HUES6 (cell line): ENCODE data around the gene PGLYRP4.
"Not testable (repeated sequence)": the region's sequence is repeated elsewhere in the genome, so short reads cannot be mapped to it uniquely, and the experiment has no call there.

Source experiments
- H3K27ac ChIP-seq: 2 replicates; pipeline ENCODE4 v1.7.0; 2013; ENCODE audit warnings: low read depth, mild to moderate bottlenecking, low read length, inconsistent platforms
- H3K27me3 ChIP-seq: 2 replicates; pipeline ENCODE4 v1.6.1; 2013; ENCODE audit warnings: low read length; ENCODE audit not compliant: control insufficient read depth, insufficient read depth
- H3K36me3 ChIP-seq: 2 replicates; pipeline ENCODE4 v1.6.1; 2013; ENCODE audit warnings: low read length; ENCODE audit not compliant: control insufficient read depth, insufficient read depth
- H3K4me1 ChIP-seq: 2 replicates; pipeline ENCODE4 v1.6.1; 2013; ENCODE audit warnings: low read length; ENCODE audit not compliant: control insufficient read depth, insufficient read depth
- H3K4me3 ChIP-seq: 2 replicates; pipeline ENCODE4 v1.5.1; 2013; ENCODE audit warnings: low read depth, low read length
- H3K9ac ChIP-seq: one replicate; pipeline ENCODE4 v1.6.1; 2013; ENCODE audit warnings: mild to moderate bottlenecking, low read length
- H3K9me3 ChIP-seq: 2 replicates; pipeline ENCODE4 v1.6.1; 2013; ENCODE audit warnings: low read depth, low read length; ENCODE audit not compliant: control insufficient read depth, insufficient read depth

Gene PGLYRP4

DNA sequence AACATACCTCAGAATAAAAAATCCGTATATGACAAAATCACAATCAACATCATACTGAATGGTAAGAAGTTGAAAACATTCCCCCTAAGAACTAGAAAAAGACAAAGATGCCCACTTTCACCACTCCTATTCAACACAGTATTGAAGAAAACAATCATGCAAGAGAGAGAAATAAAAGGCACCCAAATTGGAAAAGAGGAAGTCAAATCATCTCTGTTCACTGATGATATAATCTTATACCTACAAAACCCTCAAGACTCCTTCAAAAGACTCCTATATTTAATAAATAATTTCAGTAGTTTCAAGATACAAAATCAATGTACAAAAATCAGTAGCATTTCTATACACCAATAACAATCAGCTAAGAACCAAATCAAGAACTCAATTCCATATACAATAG is 14.7 kb downstream of the PGLYRP4 start:
- no peak overlapping the region for H3K27ac ChIP-seq
- H3K9me3 ChIP-seq: peaks cover 3% of the 10 kb centered on the region; the same call in 1 of the 2 replicates
- H3K4me3 ChIP-seq: no peak overlapping the region
- no peak overlapping the region for H3K9ac ChIP-seq
- no peaks in the 10 kb centered on the region for H3K4me1 ChIP-seq
- peaks cover 5% of the 10 kb centered on the region; the same call in 1 of the 2 replicates for H3K27me3 ChIP-seq
- H3K36me3 ChIP-seq: no peaks in the 10 kb centered on the region

DNA sequence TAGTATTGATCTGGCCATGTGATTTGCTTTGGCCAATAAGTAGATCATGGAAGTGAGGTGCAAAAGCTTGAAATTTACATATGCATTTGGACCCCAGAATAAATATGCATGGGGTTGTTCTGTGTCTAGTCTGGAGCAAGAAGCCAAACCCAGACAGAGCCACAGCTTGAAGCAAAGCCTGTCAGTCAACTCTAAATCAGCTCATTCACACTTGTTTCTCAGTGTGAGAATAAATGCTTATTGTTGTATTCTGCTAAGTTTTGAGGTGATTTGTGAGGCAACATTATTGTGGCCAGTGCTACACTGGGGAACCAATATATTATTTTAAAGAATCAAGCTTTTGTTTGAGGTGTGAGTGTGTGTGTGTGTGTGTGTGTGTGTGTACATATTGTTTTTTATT is 23.7 kb downstream of the PGLYRP4 start:
- no peak overlapping the region for H3K9ac ChIP-seq
- H3K27me3 ChIP-seq: no peaks in the 10 kb centered on the region
- H3K4me1 ChIP-seq: no peaks in the 10 kb centered on the region; the same call in 1 of the 2 replicates
- H3K9me3 ChIP-seq: peaks cover 46% of the 10 kb centered on the region
- no peak overlapping the region for H3K4me3 ChIP-seq
- H3K36me3 ChIP-seq: no peaks in the 10 kb centered on the region
- no peak overlapping the region for H3K27ac ChIP-seq

DNA sequence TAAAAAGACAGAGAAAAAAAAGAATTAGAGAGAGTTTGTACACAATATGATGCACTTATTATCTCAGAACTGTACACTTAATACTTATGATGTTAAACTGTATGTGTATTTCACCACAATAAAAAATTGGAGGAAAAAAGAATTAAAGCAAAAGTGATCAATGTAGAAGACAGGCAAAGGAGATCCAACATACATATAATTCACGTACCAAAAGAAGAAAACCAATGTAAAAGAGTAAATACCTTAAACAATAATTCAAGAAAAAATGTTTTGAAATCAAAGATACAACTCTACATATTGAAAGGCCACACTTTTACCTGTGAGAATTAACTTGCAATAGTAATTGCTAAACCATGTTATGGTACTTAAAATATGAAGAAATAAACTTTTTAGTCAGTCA is 26.1 kb downstream of the PGLYRP4 start:
- no peak overlapping the region for H3K27ac ChIP-seq
- no peaks in the 10 kb centered on the region; the same call in 1 of the 2 replicates for H3K4me1 ChIP-seq
- no peaks in the 10 kb centered on the region for H3K27me3 ChIP-seq
- no peaks in the 10 kb centered on the region for H3K36me3 ChIP-seq
- no peak overlapping the region for H3K9ac ChIP-seq
- no peak overlapping the region for H3K4me3 ChIP-seq
- peaks cover 39% of the 10 kb centered on the region for H3K9me3 ChIP-seq

GRCh38 chr1:153318145-153318544 is 30.5 kb downstream of the PGLYRP4 start:
- H3K9me3 ChIP-seq: peaks cover 20% of the 10 kb centered on the region
- not testable (repeated sequence) for H3K4me1 ChIP-seq, H3K4me3 ChIP-seq, H3K36me3 ChIP-seq, H3K9ac ChIP-seq, H3K27me3 ChIP-seq, H3K27ac ChIP-seq

DNA sequence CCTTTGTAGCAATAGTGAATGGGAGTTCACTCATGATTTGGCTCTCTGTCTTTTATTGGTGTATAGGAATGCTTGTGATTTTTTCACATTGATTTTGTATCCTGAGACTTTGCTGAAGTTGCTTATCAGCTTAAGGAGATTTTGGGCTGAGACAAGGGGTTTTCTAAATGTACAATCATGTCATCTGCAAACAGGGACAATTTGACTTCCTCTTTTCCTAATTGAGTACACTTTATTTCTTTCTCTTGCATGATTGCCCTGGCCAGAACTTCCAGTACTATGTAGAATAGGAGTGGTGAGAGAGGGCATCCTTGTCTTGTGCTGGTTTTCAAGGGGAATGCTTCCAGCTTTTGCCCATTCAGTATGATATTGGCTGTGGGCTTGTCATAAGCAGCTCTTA is 32.6 kb downstream of the PGLYRP4 start:
- not testable (repeated sequence) for H3K4me1 ChIP-seq, H3K27me3 ChIP-seq

GRCh38 chr1:153314388-153314787 is 34.3 kb downstream of the PGLYRP4 start:
- H3K27ac ChIP-seq, H3K9me3 ChIP-seq, H3K4me1 ChIP-seq, H3K36me3 ChIP-seq, H3K9ac ChIP-seq, H3K27me3 ChIP-seq, H3K4me3 ChIP-seq: not testable (repeated sequence)

More for the DNA sequence above, 32.6 kb downstream of the PGLYRP4 start:
- H3K36me3 ChIP-seq, H3K9me3 ChIP-seq, H3K9ac ChIP-seq, H3K27ac ChIP-seq, H3K4me3 ChIP-seq: not testable (repeated sequence)

GRCh38 chr1:153313288-153313687 is 35.4 kb downstream of the PGLYRP4 start:
- Histone ChIP-seq H3K27me3 (no peaks in the 10 kb centered on the region), H3K4me3 (no peak overlapping the region), H3K4me1 (no peaks in the 10 kb centered on the region)

GRCh38 chr1:153312570-153313186 is 36.0 kb downstream of the PGLYRP4 start, which contains the start of gene PGLYRP3:
TSS of gene PGLYRP3 (minus strand) at chr1:153312952. CDS start at chr1:153310665, 2,287 bp downstream.
- no peaks in the 10 kb centered on the region for H3K27me3 ChIP-seq
- H3K36me3 ChIP-seq: no peaks in the 10 kb centered on the region
- H3K9ac ChIP-seq: no peak within 1 kb of the TSS
- H3K9me3 ChIP-seq: no peaks in the 10 kb centered on the region
- H3K27ac ChIP-seq: no peak within 1 kb of the TSS
- no peaks in the 10 kb centered on the region for H3K4me1 ChIP-seq
- H3K4me3 ChIP-seq: no peak within 1 kb of the TSS

More at GRCh38 chr1:153313288-153313687, 35.4 kb downstream of the PGLYRP4 start:
- no peaks in the 10 kb centered on the region for H3K9me3 ChIP-seq
- no peak overlapping the region for H3K9ac ChIP-seq
- H3K27ac ChIP-seq: no peak overlapping the region
- H3K36me3 ChIP-seq: no peaks in the 10 kb centered on the region

DNA sequence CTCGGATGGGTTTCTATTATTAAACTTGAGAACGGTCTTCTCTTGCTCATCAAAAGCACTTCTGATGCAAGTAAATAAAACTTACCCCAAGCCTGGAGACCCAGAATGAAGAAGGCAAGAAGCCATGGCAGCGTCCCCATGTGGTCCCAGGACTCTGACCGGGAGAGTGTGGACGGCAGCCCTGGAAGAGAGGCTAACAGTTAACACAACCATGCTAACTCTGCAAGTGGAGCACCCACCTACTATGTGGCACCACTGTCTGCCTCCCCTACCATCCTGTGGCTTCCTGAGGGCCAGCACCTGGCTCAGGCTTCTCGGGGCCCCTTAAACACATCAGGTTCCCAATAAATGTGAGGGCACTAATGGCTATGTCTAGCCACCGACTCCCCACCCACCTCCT is 38.1 kb downstream of the PGLYRP4 start:
- Histone ChIP-seq H3K27ac (no peak overlapping the region), H3K9me3 (no peaks in the 10 kb centered on the region)

GRCh38 chr1:153309441-153309840 is 39.2 kb downstream of the PGLYRP4 start:
- H3K9me3 ChIP-seq: no peaks in the 10 kb centered on the region
- H3K4me3 ChIP-seq: no peak overlapping the region
- H3K36me3 ChIP-seq: no peaks in the 10 kb centered on the region
- H3K27me3 ChIP-seq: peaks cover 5% of the 10 kb centered on the region; the same call in 1 of the 2 replicates
- H3K4me1 ChIP-seq: no peaks in the 10 kb centered on the region; the same call in 1 of the 2 replicates
- H3K9ac ChIP-seq: no peak overlapping the region
- no peak overlapping the region for H3K27ac ChIP-seq

More for the DNA sequence above, 38.1 kb downstream of the PGLYRP4 start:
- no peak overlapping the region for H3K9ac ChIP-seq
- no peak overlapping the region for H3K4me3 ChIP-seq
- H3K4me1 ChIP-seq: no peaks in the 10 kb centered on the region; the same call in 1 of the 2 replicates
- H3K27me3 ChIP-seq: no peaks in the 10 kb centered on the region
- H3K36me3 ChIP-seq: no peaks in the 10 kb centered on the region

GRCh38 chr1:153308540-153308939 is 40.1 kb downstream of the PGLYRP4 start:
- no peaks in the 10 kb centered on the region for H3K9me3 ChIP-seq
- no peaks in the 10 kb centered on the region for H3K36me3 ChIP-seq
- H3K27me3 ChIP-seq: peaks cover 13% of the 10 kb centered on the region; the same call in 1 of the 2 replicates
- no peak overlapping the region for H3K27ac ChIP-seq
- no peak overlapping the region for H3K4me3 ChIP-seq
- H3K9ac ChIP-seq: no peak overlapping the region
- H3K4me1 ChIP-seq: no peaks in the 10 kb centered on the region; the same call in 1 of the 2 replicates
